Activated CD8-positive, alpha-beta memory T cell treated with anti-CD3 and anti-CD28 coated beads, Interleukin-2, amount 50 U/mL, for 48 hours (primary cell): ENCODE results near the gene HSPBP1.
"Not testable (repeated sequence)": the region's sequence is repeated elsewhere in the genome, so short reads cannot be mapped to it uniquely, and the experiment has no call there.

ENCODE experiments used
- DNase-seq: peaks from one replicate; pipeline ENCODE4 v3.0.0-alpha.2; 2020

Gene HSPBP1

GRCh38 chr19:55279770-55280643, at the start of gene HSPBP1:
Gene HSPBP1 (minus strand): TSS chr19:55280110. CDS start chr19:55279608, 502 bp downstream.
- peak; percentile 98 for DNase-seq

GRCh38 chr19:55328774-55329318, 48.9 kb upstream of the HSPBP1 start:
- DNase-seq = not testable (repeated sequence)

GRCh38 chr19:55325172-55325571, 45.3 kb upstream of the HSPBP1 start, which contains the start of gene TMEM150B:
Gene TMEM150B (minus strand): TSS chr19:55325341. CDS start chr19:55321036, 4,305 bp downstream.
- no peak for DNase-seq

GRCh38 chr19:55324662-55325061, 44.8 kb upstream of the HSPBP1 start:
- DNase-seq = no peak

GRCh38 chr19:55322204-55322885, 42.4 kb upstream of the HSPBP1 start:
- DNase-seq = no peak

GRCh38 chr19:55321466-55322137, 41.7 kb upstream of the HSPBP1 start:
- DNase-seq = no peak

GRCh38 chr19:55320844-55321419, 41.0 kb upstream of the HSPBP1 start:
- DNase-seq = no peak

GRCh38 chr19:55319785-55320184, 39.9 kb upstream of the HSPBP1 start:
- DNase-seq = no peak

- no peak for DNase-seq
These were observed 36.7 kb upstream of the HSPBP1 start for GRCh38 chr19:55316646-55317045.

- DNase-seq = no peak
These were observed 36.1 kb upstream of the HSPBP1 start for GRCh38 chr19:55315956-55316525.

- DNase-seq = no peak
These were observed 34.5 kb upstream of the HSPBP1 start for GRCh38 chr19:55314396-55314795.

GRCh38 chr19:55312621-55313512, 33.0 kb upstream of the HSPBP1 start:
- no peak for DNase-seq

GRCh38 chr19:55311797-55312196, 31.9 kb upstream of the HSPBP1 start:
- no peak for DNase-seq

GRCh38 chr19:55311397-55311796, 31.5 kb upstream of the HSPBP1 start:
- no peak for DNase-seq

- DNase-seq = no peak
These were observed 30.6 kb upstream of the HSPBP1 start for GRCh38 chr19:55310498-55310897.

GRCh38 chr19:55309448-55309847, 29.5 kb upstream of the HSPBP1 start:
- DNase-seq = no peak

- DNase-seq = no peak
These were observed 28.4 kb upstream of the HSPBP1 start for GRCh38 chr19:55308281-55308680.

GRCh38 chr19:55306712-55307111, 26.8 kb upstream of the HSPBP1 start:
- DNase-seq = no peak

GRCh38 chr19:55305983-55306562, 26.2 kb upstream of the HSPBP1 start:
- DNase-seq = no peak

- DNase-seq = peak; percentile 73
These were observed 25.6 kb upstream of the HSPBP1 start for GRCh38 chr19:55305491-55305890.

- DNase-seq = no peak
These were observed 25.1 kb upstream of the HSPBP1 start for GRCh38 chr19:55304980-55305379.
